SK-N-SH treated with all-trans-retinoic acid at 6 μM for 48 hours (cell line): Measurements from ENCODE around the gene ANKRD33B.

Source experiments
- ATAC-seq: fragments of 200-7000 bp; cut with Tn5 transposase; 3 replicates; pipeline ENCODE4 v1.9.1; 2020; ENCODE audit warnings: mild to moderate bottlenecking, moderate library complexity
- ARNTL ChIP-seq: fragments of 450-650 bp; formaldehyde crosslinking; IDR thresholded peaks from 2 replicates; pipeline ENCODE4 v1.5.0; 2020; ENCODE audit warnings: low read depth, mild to moderate bottlenecking, moderate library complexity, borderline replicate concordance
- BACH2 ChIP-seq: fragments of 250-450 bp; sonication (Bioruptor Pico); IDR thresholded peaks from 2 replicates; pipeline ENCODE4 v1.9.0; 2021; ENCODE audit warnings: mild to moderate bottlenecking, borderline replicate concordance
- ESRRG ChIP-seq: fragments of 250-450 bp; sonication (Bioruptor Pico); IDR thresholded peaks from 2 replicates; pipeline ENCODE4 v1.6.1; 2021; ENCODE audit warnings: mild to moderate bottlenecking
- ISL1 ChIP-seq: fragments of 250-450 bp; sonication (Bioruptor Pico); IDR thresholded peaks from 2 replicates; pipeline ENCODE4 v2.1.2; 2022; ENCODE audit warnings: mild to moderate bottlenecking, moderate library complexity
- OSR1 ChIP-seq: fragments of 250-450 bp; sonication (Bioruptor Pico); IDR thresholded peaks from 2 replicates; pipeline ENCODE4 v1.8.0; 2022; ENCODE audit warnings: moderate library complexity, mild to moderate bottlenecking, inconsistent platforms
- PPARA ChIP-seq: fragments of 250-450 bp; sonication (Bioruptor Pico); IDR thresholded peaks from 2 replicates; pipeline ENCODE4 v1.5.0; 2020; ENCODE audit warnings: mild to moderate bottlenecking, borderline replicate concordance
- RARB ChIP-seq: fragments of 250-450 bp; sonication (Bioruptor Pico); IDR thresholded peaks from 2 replicates; pipeline ENCODE4 v1.8.0; 2021; ENCODE audit warnings: mild to moderate bottlenecking, moderate library complexity
- SNAI2 ChIP-seq: fragments of 250-450 bp; sonication (Bioruptor Pico); IDR thresholded peaks from 2 replicates; pipeline ENCODE4 v1.5.0; 2020; ENCODE audit warnings: mild to moderate bottlenecking, moderate library complexity
- TCF4 ChIP-seq: fragments of 250-450 bp; sonication (Bioruptor Pico); IDR thresholded peaks from 2 replicates; pipeline ENCODE4 v1.8.0; 2021; ENCODE audit warnings: mild to moderate bottlenecking, moderate library complexity, borderline replicate concordance
- TOX ChIP-seq: fragments of 250-450 bp; sonication (Bioruptor Pico); IDR thresholded peaks from 2 replicates; pipeline ENCODE4 v1.8.0; 2021; ENCODE audit warnings: mild to moderate bottlenecking, moderate library complexity, borderline replicate concordance
- ZC3H10 ChIP-seq: fragments of 250-450 bp; sonication (Bioruptor Pico); IDR thresholded peaks from 2 replicates; pipeline ENCODE4 v1.5.1; 2021; ENCODE audit warnings: mild to moderate bottlenecking, moderate library complexity
- ZFP3 ChIP-seq: fragments of 250-450 bp; sonication (Bioruptor Pico); IDR thresholded peaks from 2 replicates; pipeline ENCODE4 v1.5.0; 2020; ENCODE audit warnings: mild to moderate bottlenecking, moderate library complexity
- ZNF565 ChIP-seq: fragments of 450-650 bp; formaldehyde crosslinking; conservative IDR thresholded peaks from 2 replicates; pipeline ENCODE4 v1.5.0; 2020; ENCODE audit warnings: low read depth, mild to moderate bottlenecking, moderate library complexity
- ZNF70 ChIP-seq: fragments of 450-650 bp; formaldehyde crosslinking; IDR thresholded peaks from 2 replicates; pipeline ENCODE4 v1.5.0; 2020; ENCODE audit warnings: mild to moderate bottlenecking, moderate library complexity
- ZNF8 ChIP-seq: fragments of 450-650 bp; formaldehyde crosslinking; IDR thresholded peaks from 2 replicates; pipeline ENCODE4 v1.5.0; 2020; ENCODE audit warnings: mild to moderate bottlenecking, moderate library complexity
- TF ChIP-seq, protein P1 (sequence below): fragments of 250-450 bp; sonication (Bioruptor Pico); IDR thresholded peaks from 2 replicates; pipeline ENCODE4 v1.8.0; 2021; ENCODE audit warnings: low read depth, mild to moderate bottlenecking, moderate library complexity, borderline replicate concordance
- TF ChIP-seq, protein P2 (sequence below): fragments of 250-450 bp; sonication (Bioruptor Pico); IDR thresholded peaks from 2 replicates; pipeline ENCODE4 v1.5.0; 2020; ENCODE audit warnings: mild to moderate bottlenecking, moderate library complexity
- TF ChIP-seq, protein P3 (sequence below): fragments of 250-450 bp; sonication (Bioruptor Pico); IDR thresholded peaks from 2 replicates; pipeline ENCODE4 v1.8.0; 2020; ENCODE audit warnings: mild to moderate bottlenecking, moderate library complexity, borderline replicate concordance
- TF ChIP-seq, protein P4 (sequence below): fragments of 250-450 bp; sonication (Bioruptor Pico); IDR thresholded peaks from 2 replicates; pipeline ENCODE4 v1.5.1; 2020; ENCODE audit warnings: low read depth, mild to moderate bottlenecking, moderate library complexity
- TF ChIP-seq, protein P5 (sequence below): fragments of 250-450 bp; sonication (Bioruptor Pico); IDR thresholded peaks from 2 replicates; pipeline ENCODE4 v1.5.1; 2021; ENCODE audit warnings: mild to moderate bottlenecking, moderate library complexity

ANKRD33B gene

DNA sequence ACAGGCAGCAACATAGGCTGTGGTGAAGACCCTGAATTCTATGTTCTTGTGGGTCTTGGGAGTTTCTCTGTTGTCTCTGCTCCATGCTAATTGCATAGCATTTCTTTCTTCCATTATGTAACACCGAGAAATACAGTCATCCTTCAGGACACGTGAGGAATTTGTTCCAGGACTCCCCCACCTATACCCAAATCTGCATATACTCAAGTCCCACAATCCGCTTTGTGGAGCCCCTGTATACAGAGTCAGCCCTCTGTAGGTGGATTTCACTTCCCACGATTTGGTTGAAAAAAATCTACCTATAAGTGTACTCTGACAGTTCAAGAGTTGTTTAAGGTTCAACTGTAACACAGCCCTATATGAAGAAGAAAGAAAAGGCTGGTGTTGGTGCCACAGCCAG is 22.1 kb downstream of the ANKRD33B start:
- no peak for ATAC-seq
- TF ChIP-seq ZFP3 (CRISPR knock-in tag) (no peak), ZNF8 (CRISPR knock-in tag) (no peak), ZNF565 (CRISPR knock-in tag) (no peak), PPARA (CRISPR knock-in tag) (no peak), RARB (CRISPR knock-in tag) (no peak), OSR1 (CRISPR knock-in tag) (no peak), ZNF70 (no peak), ESRRG (CRISPR knock-in tag) (no peak), ZC3H10 (CRISPR knock-in tag) (no peak), ISL1 (CRISPR knock-in tag) (no peak)
- TF ChIP-seq, protein P1, sequence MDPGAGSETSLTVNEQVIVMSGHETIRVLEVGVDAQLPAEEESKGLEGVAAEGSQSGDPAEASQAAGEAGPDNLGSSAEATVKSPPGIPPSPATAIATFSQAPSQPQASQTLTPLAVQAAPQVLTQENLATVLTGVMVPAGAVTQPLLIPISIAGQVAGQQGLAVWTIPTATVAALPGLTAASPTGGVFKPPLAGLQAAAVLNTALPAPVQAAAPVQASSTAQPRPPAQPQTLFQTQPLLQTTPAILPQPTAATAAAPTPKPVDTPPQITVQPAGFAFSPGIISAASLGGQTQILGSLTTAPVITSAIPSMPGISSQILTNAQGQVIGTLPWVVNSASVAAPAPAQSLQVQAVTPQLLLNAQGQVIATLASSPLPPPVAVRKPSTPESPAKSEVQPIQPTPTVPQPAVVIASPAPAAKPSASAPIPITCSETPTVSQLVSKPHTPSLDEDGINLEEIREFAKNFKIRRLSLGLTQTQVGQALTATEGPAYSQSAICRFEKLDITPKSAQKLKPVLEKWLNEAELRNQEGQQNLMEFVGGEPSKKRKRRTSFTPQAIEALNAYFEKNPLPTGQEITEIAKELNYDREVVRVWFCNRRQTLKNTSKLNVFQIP (CRISPR knock-in tag): no peak
- TF ChIP-seq, protein P2, sequence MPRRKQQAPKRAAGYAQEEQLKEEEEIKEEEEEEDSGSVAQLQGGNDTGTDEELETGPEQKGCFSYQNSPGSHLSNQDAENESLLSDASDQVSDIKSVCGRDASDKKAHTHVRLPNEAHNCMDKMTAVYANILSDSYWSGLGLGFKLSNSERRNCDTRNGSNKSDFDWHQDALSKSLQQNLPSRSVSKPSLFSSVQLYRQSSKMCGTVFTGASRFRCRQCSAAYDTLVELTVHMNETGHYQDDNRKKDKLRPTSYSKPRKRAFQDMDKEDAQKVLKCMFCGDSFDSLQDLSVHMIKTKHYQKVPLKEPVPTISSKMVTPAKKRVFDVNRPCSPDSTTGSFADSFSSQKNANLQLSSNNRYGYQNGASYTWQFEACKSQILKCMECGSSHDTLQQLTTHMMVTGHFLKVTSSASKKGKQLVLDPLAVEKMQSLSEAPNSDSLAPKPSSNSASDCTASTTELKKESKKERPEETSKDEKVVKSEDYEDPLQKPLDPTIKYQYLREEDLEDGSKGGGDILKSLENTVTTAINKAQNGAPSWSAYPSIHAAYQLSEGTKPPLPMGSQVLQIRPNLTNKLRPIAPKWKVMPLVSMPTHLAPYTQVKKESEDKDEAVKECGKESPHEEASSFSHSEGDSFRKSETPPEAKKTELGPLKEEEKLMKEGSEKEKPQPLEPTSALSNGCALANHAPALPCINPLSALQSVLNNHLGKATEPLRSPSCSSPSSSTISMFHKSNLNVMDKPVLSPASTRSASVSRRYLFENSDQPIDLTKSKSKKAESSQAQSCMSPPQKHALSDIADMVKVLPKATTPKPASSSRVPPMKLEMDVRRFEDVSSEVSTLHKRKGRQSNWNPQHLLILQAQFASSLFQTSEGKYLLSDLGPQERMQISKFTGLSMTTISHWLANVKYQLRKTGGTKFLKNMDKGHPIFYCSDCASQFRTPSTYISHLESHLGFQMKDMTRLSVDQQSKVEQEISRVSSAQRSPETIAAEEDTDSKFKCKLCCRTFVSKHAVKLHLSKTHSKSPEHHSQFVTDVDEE (CRISPR knock-in tag): no peak

DNA sequence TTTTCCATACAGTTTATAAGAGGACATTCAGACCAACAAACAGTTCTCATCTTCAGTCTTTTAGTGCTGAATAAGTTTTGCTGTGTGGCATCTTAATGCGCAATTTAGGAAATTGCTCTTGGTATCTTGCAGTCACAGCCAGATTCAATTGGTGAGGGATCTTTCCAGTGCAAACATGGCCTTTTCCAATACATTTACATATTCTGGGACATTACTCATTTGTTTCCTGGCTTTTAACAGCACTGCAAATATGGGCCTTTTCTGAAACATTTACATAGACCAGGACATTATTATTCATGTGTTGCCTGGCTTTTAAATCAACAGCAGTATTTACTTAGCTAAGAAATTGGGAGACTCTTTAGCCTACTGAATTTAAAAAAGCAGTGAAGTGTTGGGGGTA is 22.7 kb downstream of the ANKRD33B start:
- TF ChIP-seq, protein P2 (CRISPR knock-in tag): no peak
- TF ChIP-seq ARNTL (no peak), RARB (CRISPR knock-in tag) (no peak), ZNF565 (CRISPR knock-in tag) (no peak), TCF4 (no peak), OSR1 (CRISPR knock-in tag) (no peak), TOX (CRISPR knock-in tag) (no peak), ISL1 (CRISPR knock-in tag) (no peak), BACH2 (CRISPR knock-in tag) (no peak)
- TF ChIP-seq, protein P3, sequence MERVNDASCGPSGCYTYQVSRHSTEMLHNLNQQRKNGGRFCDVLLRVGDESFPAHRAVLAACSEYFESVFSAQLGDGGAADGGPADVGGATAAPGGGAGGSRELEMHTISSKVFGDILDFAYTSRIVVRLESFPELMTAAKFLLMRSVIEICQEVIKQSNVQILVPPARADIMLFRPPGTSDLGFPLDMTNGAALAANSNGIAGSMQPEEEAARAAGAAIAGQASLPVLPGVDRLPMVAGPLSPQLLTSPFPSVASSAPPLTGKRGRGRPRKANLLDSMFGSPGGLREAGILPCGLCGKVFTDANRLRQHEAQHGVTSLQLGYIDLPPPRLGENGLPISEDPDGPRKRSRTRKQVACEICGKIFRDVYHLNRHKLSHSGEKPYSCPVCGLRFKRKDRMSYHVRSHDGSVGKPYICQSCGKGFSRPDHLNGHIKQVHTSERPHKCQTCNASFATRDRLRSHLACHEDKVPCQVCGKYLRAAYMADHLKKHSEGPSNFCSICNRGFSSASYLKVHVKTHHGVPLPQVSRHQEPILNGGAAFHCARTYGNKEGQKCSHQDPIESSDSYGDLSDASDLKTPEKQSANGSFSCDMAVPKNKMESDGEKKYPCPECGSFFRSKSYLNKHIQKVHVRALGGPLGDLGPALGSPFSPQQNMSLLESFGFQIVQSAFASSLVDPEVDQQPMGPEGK: no peak
- TF ChIP-seq, protein P4, sequence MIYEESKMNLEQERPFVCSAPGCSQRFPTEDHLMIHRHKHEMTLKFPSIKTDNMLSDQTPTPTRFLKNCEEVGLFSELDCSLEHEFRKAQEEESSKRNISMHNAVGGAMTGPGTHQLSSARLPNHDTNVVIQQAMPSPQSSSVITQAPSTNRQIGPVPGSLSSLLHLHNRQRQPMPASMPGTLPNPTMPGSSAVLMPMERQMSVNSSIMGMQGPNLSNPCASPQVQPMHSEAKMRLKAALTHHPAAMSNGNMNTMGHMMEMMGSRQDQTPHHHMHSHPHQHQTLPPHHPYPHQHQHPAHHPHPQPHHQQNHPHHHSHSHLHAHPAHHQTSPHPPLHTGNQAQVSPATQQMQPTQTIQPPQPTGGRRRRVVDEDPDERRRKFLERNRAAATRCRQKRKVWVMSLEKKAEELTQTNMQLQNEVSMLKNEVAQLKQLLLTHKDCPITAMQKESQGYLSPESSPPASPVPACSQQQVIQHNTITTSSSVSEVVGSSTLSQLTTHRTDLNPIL: no peak
- TF ChIP-seq, all 23 proteins: peak for 0
- ATAC-seq: no peak

DNA sequence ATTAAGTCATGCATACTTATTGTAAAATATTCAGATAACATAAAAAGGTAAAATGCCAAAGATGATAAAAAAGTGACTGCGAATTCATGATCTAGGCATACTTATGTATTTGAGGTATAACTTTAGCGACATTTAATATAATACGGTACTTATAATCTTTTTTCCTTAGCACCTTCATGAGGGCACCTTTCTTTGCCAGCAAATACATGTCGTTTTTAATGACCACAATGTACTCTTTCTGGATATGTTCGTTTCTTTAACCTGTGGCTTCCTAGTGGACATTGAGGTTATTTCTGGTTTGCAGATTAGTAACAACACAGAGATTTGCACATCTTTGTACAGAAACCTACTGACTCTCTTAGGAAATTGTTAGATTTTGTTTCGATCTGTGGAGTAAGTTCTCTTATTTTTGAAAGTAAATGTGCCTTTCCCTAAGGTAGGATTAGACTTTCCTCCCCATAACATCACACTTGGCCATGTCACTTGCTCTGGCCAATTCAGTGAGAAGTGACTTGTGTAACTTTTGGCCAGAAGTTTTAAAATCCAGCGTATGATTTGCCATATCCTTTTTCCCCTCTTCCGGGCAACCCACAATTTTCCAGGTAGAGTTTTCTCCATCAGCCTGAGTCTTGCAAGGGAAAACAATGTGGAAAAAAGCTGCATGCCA is 24.4 kb downstream of the ANKRD33B start:
- no peak for ATAC-seq
- TF ChIP-seq TOX (CRISPR knock-in tag) (no peak), ZNF70 (no peak), SNAI2 (CRISPR knock-in tag) (no peak), ESRRG (CRISPR knock-in tag) (no peak), OSR1 (CRISPR knock-in tag) (no peak), ARNTL (no peak)
- TF ChIP-seq, protein P5, sequence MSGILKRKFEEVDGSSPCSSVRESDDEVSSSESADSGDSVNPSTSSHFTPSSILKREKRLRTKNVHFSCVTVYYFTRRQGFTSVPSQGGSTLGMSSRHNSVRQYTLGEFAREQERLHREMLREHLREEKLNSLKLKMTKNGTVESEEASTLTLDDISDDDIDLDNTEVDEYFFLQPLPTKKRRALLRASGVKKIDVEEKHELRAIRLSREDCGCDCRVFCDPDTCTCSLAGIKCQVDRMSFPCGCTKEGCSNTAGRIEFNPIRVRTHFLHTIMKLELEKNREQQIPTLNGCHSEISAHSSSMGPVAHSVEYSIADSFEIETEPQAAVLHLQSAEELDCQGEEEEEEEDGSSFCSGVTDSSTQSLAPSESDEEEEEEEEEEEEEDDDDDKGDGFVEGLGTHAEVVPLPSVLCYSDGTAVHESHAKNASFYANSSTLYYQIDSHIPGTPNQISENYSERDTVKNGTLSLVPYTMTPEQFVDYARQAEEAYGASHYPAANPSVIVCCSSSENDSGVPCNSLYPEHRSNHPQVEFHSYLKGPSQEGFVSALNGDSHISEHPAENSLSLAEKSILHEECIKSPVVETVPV (CRISPR knock-in tag): no peak
- TF ChIP-seq, protein P1 (CRISPR knock-in tag): no peak
- TF ChIP-seq, protein P4: no peak
